Small intestine (tissue), 7 donors: Measurements from ENCODE around the gene SPATA16. TPM values are rescaled to one million over a fixed set of nuclear protein-coding genes. Genes with fewer than 3 reads are reported as not detected.
A peak's percentile ranks its signal among the peaks of the same experiment; 100 is the strongest.

Experiments used
- DNase-seq, 2 donors: peaks; one replicate each; pipeline versions ENCODE4 v3.0.0 to v3.0.0-alpha.2; 2013
- FAIRE-seq: peaks from 2 replicates; lab custom pipeline; 2012; peaks lifted over from hg19 to GRCh38; lab: Jason Lieb, UNC
- H3K27ac ChIP-seq, 3 donors: one replicate each; pipeline ENCODE4 v1.5.1; 2013; ENCODE audit warnings: low read length in 2 of 3, mild to moderate bottlenecking in 2 of 3, control low read depth in 1 of 3, inconsistent platforms in 1 of 3, low read depth in 1 of 3, moderate library complexity in 1 of 3
- H3K27me3 ChIP-seq, 3 donors: one replicate each; pipeline ENCODE4 v1.6.1; 2013; ENCODE audit warnings: low read length in 3 of 3, inconsistent platforms in 1 of 3; ENCODE audit not compliant: control insufficient read depth in 3 of 3, insufficient read depth in 3 of 3
- H3K36me3 ChIP-seq, 3 donors: one replicate each; pipeline ENCODE4 v1.6.1; 2013; ENCODE audit warnings: low read length in 3 of 3, inconsistent platforms in 1 of 3, low read depth in 1 of 3, mild to moderate bottlenecking in 1 of 3, moderate library complexity in 1 of 3; ENCODE audit not compliant: control insufficient read depth in 3 of 3, insufficient read depth in 2 of 3
- H3K4me1 ChIP-seq, 3 donors: one replicate each; pipeline ENCODE4 v1.6.1; 2013; ENCODE audit warnings: low read length in 2 of 3, inconsistent platforms in 1 of 3, low read depth in 1 of 3, mild to moderate bottlenecking in 1 of 3, moderate library complexity in 1 of 3; ENCODE audit not compliant: control insufficient read depth in 3 of 3, insufficient read depth in 2 of 3
- H3K4me3 ChIP-seq, 3 donors: one replicate each; pipeline ENCODE4 v1.5.1; 2013; ENCODE audit warnings: low read length in 3 of 3, control low read depth in 1 of 3, inconsistent platforms in 1 of 3, low read depth in 1 of 3, mild to moderate bottlenecking in 1 of 3, moderate library complexity in 1 of 3
- H3K9me3 ChIP-seq, 2 donors: one replicate each; pipeline ENCODE4 v1.6.1; 2013; ENCODE audit warnings: low read depth in 1 of 2, low read length in 1 of 2; ENCODE audit not compliant: control insufficient read depth in 2 of 2, insufficient read depth in 1 of 2
- WGBS, 3 donors: extraction: QIAGEN DNeasy Blood & Tissue Kit; methylation state at CpG; one replicate each; pipeline ENCODE4 v1.1.7; 2013; 5-methylcytosine and 5-hydroxymethylcytosine counted together
- polyA plus RNA-seq, 4 donors: library from polyadenylated mRNA; stranded (reverse) in 3 of 4; unstranded in 1 of 4; fragments of 200-250 nt in 3 of 4; fragments of 120-200 nt in 1 of 4; gene quantifications; one replicate each; pipeline versions ENCODE4 v1.2.1 to v1.2.3, GENCODE V29; 2013
- donor health status: healthy with polysubstance abuse.
- donor health status: control.
- donor health status: control.
- donor health status: Bipolar disorder and iron deficiency.
- donor health status: healthy.

The SPATA16 gene
- polyA plus RNA-seq, 4 donors = not detected

- Histone ChIP-seq H3K9me3 (no peaks in the 10 kb centered on the region), H3K36me3 (no peaks in the 10 kb centered on the region), H3K4me3 (no peak overlapping the region), H3K27ac (no peak overlapping the region), H3K4me1 (no peaks in the 10 kb centered on the region), H3K27me3 (no peaks in the 10 kb centered on the region)
- 11 to 38% (median 21%) methylated on average over 4 of the region's 4 CpGs for WGBS, 3 donors
- peak in 1 of 2 donors; percentile 17 for DNase-seq
- FAIRE-seq = no peak
These were observed 301.4 kb downstream of the SPATA16 start for GRCh38 chr3:172839679-172840078.
